GM10847 (cell line): Measurements from ENCODE around the gene ZDHHC3.

Experiments used
- POLR2A ChIP-seq: IDR thresholded peaks from 2 replicates; pipeline ENCODE4 v1.6.1; 2011; ENCODE audit not compliant: insufficient read length; ENCODE audit errors: extremely low read depth

Gene ZDHHC3

DNA sequence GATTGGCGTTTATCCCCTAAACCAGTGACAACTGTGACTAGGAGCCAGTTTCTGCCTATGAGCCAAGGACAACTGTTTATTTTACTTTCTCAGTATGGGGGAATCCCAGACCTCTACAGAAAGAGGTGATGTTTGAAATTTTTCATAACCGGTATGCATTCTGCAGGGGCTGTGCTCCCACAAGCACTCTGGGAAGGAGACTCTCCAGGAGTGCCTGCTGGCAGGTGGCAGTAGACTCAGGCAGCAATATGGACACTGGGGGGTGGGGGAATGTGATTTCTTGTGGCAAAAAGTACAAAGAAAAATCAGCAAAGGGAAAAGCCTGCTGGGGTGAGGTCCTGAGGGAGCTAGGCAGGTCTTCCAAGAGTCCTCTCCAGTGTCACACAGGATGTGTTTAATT lies 95.7 kb downstream of the ZDHHC3 start:
- no peak for TF ChIP-seq POLR2A

DNA sequence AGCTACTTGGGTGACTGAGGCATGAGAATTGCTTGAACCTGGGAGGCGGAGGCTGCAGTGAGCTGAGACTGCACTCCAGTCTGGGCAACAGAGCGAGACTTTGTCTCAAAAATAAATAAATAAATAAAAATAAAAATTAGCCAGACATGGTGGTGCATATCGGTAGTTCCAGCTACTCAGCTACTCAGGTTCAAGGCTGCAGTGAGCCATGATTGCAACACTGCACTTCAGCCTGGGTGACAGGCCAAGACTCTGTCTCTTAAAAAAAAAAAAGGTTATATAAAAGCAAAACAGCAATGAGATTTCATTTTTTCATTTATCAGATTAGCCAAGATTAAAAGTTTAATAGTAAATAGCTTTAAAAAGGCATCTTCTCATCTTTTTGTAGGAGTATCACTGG lies 98.6 kb downstream of the ZDHHC3 start:
- no peak for TF ChIP-seq POLR2A

GRCh38 chr3:44875596-44875995 lies 100.4 kb downstream of the ZDHHC3 start:
- TF ChIP-seq POLR2A, result no peak
